Stimulated activated CD4-positive, alpha-beta T cell treated with anti-CD3 and anti-CD28 coated beads, Interleukin-15, amount 100 ng/mL, for 48 hours (primary cell): ENCODE results near the gene DUSP23.

Experiments
- DNase-seq, 2 donors: peaks; one replicate each; pipeline ENCODE4 v3.0.0-alpha.2; 2020; ENCODE audit warnings: low read depth in 2 of 2

Gene DUSP23

GRCh38 chr1:159828176-159828575 lies 47.4 kb downstream of the DUSP23 start:
- DNase-seq = no peak

- DNase-seq = no peak
These were observed 48.0 kb downstream of the DUSP23 start for GRCh38 chr1:159828581-159829272.

GRCh38 chr1:159829273-159829634 lies 48.5 kb downstream of the DUSP23 start:
- DNase-seq = no peak

DNA sequence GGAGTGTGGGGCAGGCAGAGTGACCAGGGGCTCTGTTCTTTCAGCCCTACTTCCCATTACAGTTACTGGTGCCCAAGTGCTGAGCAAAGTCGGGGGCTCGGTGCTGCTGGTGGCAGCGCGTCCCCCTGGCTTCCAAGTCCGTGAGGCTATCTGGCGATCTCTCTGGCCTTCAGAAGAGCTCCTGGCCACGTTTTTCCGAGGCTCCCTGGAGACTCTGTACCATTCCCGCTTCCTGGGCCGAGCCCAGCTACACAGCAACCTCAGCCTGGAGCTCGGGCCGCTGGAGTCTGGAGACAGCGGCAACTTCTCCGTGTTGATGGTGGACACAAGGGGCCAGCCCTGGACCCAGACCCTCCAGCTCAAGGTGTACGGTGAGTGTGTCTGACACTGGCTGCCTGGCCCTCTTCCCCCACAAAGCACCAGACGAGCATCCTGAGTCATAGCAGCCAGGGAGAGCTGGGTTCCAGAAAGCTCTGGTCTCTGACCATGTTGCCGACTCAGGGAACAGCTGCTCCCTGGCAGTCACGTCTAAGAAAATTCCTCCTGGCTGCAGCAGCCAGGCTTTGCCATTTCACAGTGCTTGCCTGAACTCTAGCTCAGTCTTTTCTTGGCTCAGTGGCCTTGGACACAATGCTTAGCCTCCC lies 49.2 kb downstream of the DUSP23 start:
- no peak for DNase-seq

GRCh38 chr1:159830722-159831121 lies 50.0 kb downstream of the DUSP23 start:
- DNase-seq = no peak

DNA sequence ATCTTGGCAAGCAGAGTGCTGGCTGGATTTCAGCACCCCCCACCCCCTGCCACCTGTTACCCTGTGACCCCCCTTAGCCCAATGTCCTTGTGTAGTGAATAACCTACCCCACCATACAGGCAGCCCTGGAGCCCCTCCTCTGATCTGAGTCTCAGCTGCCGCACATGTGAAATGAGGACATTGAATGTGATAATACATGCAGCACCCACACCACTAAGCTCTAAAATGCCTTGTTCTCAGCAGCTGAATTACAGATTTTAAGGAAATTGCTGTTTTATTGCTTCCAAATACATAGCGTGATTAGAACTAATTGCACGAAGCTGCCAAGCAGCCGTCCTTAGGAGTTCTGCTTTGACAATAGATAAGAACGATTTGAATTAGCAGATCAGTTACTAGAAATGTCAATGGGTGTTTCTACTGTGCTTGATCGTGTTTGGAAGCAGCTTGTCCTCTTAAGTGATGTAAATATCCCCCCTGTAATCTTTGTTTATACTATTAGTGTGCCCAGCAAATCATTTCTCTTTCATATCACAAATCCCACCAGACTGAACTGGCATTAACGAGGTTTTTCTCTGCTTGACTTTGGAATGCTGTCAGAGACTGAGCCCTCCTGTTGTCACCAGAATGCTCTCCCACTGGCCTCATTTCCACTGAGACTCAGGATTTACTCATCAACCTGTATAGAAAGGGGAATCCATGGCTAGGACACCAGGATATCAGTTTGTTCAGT lies 50.8 kb downstream of the DUSP23 start:
- no peak for DNase-seq
